Measurements from ENCODE around the gene CACNA2D2.

DNA sequence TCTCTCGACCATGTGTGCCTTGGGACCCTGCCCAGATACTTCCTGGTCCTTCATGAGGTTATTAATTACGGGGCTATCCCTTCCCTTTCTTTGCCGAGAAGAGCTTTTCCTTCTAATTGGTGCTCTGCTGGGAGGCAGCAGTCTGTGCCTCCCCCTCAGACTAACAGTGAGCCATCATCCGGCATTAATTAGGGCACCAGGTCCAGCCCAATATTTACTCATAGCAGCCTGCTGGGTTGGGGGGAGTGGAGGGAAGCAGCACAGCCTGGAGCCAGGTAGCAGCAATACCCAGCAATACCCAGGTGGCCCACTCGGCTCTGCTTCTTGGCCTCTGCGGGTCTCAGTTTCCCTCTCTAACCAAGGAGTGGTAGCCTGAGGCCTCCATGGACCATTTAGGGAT lies 20.1 kb downstream of the CACNA2D2 start:
- TF ChIP-seq, protein P1, sequence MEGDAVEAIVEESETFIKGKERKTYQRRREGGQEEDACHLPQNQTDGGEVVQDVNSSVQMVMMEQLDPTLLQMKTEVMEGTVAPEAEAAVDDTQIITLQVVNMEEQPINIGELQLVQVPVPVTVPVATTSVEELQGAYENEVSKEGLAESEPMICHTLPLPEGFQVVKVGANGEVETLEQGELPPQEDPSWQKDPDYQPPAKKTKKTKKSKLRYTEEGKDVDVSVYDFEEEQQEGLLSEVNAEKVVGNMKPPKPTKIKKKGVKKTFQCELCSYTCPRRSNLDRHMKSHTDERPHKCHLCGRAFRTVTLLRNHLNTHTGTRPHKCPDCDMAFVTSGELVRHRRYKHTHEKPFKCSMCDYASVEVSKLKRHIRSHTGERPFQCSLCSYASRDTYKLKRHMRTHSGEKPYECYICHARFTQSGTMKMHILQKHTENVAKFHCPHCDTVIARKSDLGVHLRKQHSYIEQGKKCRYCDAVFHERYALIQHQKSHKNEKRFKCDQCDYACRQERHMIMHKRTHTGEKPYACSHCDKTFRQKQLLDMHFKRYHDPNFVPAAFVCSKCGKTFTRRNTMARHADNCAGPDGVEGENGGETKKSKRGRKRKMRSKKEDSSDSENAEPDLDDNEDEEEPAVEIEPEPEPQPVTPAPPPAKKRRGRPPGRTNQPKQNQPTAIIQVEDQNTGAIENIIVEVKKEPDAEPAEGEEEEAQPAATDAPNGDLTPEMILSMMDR (conservative IDR thresholded peaks at IDR 0.05): no peak
- TF ChIP-seq EZH2 (IDR thresholded peaks at IDR 0.05; ENCODE audit: low read depth): no peak

Data from PC-9 (cell line).